GM21717 (cell line): ENCODE results near the gene CCBE1.
A peak's percentile ranks its signal among the peaks of the same experiment; 100 is the strongest.

Experiments used
- ATAC-seq: cut with Tn5 transposase; IDR thresholded peaks from one replicate; pipeline ENCODE4 v1.9.1; 2021; ENCODE audit warnings: mild to moderate bottlenecking, moderate library complexity; ENCODE audit not compliant: unreplicated experiment

CCBE1 gene

DNA sequence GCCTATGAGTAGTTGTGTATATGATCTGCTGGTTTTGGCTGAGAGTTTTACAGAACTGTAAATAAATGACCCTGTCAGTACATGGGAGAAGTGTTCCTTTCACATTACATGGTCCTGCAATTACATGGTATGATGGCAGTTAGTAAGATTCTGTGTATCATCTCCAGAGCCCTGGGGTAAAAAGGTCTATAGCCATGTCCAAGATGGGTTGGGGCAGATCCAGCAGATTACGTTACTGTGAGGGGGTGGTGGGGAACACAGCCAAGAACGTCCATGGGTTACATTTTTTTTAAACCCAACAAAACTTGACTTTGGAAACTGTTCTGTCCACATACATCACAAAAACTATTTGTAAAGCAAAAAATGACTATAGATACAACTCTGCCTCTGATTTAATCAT, 274.0 kb downstream of the CCBE1 start:
- ATAC-seq: no peak

DNA sequence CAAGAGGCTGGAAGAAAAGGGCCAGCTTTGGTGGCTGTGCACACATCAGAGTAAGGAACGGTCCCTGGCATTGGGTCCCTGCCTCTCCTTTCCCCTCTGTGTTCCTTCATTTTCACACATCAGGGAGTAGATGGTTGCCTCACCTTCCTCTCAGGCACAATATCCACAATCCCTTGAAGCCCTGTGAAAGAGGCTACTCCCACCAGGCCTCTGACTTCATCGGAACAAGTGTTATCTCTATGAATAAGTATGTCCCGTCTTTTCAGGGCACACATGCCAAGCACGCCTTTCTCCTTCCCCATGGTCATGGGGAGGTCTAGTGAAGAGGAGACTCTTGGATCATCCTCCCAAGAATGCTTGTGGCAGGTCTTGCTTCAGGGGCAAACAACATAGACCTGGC, 277.0 kb downstream of the CCBE1 start:
- no peak for ATAC-seq

DNA sequence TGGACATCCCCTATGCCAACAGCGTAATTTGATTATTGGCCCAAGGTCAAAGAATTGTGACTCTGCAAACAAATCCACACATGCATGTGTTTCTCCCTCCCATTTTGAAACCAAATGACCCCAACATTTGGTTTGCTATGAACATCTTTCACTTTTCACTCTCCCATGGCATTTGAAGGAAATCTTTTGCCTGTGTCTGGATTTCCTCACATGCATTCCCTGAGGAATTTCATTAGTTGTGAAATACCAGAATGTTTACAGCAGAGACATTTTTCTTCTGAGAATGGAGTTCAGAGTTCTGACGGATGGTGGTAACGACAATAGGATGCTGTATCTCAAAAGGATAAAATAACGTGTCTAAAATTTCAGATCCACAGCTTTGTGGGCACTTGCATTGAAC, 277.8 kb downstream of the CCBE1 start:
- no peak for ATAC-seq

DNA sequence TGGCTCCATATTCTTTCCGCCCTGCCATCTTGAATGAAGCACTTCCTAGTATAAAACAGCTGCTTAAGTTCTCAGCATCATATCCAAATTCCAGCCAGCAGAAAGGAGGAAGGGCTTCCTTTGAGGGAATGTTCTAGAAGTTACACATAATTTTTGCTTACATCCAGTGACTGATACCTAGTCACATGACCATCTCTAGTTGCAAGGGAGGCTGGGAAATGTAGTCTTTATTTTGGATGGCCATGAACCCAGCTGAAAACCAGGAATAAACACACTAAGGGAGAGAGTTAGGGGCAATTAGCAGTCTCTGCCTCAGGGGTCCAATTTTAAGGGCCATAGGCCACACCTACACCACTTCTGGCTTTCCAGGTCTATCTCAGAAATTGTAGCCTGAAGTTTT, 280.4 kb downstream of the CCBE1 start:
- ATAC-seq: no peak

DNA sequence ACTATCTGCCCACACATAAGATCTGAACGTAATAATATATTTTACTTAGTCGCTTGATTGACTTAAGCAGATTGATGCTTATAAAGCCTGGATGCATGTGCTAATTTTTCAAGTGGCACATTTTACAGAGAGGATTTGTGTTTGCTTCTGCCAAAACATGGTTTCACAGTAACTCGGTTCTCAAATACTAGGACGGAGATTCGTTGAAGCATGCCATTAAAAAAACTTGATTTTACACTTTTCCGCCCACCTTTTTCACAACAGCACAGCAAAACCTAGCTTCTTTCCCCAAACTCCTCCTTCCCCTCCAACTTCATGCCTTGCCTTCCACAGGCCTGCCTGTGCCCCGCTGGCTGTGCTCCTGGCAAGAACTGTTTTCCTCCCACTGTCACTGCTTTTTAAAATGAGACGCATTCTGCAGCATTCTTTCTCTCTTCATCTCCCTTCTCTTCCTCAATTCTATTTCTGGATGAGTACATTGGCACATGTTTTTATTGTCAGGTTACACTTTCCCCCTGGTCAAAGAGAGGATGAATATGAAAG, 283.0 kb downstream of the CCBE1 start:
- no peak for ATAC-seq

DNA sequence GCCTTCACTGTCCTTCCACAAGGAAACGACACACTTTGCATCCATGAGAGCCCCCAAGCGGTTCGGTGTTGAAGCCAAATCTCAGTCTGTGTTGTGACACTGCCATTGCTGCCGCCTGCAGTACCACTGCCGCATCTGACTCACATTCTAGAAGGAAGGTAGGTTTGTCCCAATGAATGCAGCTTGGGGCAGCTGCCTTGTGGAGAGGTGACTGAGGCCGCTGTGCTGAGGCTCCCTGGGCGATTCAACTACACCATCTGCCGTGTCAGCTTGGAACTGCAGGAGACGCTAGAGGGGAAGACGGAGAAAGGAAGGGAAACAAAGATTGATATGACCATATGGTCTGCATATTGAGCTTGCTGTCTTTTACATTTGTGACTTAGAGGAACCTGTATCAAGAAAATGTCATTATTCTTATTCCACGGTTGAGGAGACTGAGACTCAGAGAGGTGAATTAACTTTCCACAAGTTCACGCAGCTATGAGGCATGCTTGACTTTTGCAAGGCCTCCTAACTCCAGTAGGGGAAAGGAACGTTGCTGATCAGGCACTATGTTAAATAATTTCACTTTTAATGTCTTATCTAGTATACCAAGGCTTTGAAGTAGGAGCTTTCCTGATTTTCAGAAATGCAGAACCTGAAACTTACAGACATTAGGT, 294.7 kb downstream of the CCBE1 start:
- peak; percentile 81 for ATAC-seq

DNA sequence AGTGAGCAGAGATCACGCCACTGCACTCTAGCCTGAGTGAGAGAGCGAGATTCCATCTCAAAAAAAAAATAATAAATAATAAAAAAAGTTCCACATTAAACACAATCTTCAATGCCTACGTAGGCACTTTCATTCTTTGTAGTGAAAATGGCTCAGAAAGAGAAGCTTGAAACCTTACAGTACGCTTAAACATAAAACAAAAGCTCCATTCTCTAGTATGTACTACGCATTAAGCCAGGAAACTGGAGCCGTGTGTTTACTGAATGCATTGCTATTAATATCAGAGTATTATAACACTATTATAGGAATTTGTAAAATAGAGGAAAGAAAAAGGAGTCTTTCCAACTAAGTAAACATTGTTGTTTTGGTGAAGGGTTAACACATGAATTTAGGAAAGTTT, 296.8 kb downstream of the CCBE1 start:
- no peak for ATAC-seq

DNA sequence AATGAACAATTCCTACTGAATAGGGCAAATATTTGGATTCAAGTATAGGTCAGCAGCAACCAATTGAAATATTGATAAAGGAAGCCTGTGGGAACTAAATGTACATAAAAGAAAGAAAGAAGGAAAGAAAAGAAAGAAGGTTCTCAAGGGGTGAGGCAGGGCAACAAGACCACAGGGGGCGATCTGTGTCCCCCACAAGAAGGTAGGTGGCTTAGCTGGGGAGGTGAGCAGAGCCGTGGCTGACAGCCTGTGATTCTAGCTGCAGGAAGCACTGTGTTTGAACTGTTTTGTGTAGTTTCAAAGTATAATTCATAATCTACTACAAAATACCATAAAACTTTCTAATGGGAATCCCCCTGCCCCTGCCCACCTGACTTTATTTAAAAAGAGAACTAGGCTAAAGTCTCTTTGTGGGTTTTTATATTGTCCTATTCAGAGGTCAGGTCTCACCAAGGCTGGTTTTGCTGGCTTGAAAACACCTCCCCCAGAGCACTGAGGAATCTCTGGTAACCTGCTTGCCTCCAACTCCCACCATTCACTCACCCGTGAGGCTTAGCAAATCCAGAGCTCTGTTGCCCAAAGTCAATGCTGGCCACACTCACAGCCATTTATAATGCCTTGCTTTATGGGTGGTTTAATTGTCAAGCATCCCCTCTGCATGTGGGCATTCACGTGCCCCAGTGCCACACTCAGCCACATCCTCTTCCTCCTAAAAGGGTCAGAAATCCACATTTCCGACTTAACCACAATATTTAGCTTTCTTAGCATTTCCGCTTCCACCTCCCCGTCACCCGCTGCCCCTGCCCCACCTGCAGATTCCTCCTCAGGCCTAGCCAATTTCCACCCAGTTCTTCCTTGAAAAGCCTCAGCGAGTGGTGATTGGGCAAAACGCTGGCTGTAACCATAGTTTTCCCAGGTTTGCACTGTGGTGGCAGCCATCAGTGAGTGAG, 301.7 kb downstream of the CCBE1 start:
- ATAC-seq: no peak

DNA sequence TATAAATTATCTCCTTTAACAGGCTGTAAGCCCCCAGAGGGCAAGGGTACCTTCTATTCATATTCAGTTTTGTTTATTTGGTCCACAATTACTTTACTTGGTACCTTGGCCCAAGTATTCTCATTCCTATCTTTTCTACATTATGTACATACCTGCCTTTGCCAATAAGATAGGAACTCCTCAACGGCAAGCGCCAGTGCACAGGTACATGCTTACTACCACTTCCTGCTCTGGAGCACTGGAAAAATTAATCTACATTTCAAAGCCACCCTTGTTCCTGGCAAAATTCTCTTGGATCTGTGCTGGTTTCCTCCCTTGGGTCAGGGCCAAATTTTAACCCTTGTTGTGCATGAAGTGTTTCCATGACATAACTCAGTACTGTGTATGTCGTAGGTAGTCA, 303.8 kb downstream of the CCBE1 start:
- ATAC-seq: no peak

DNA sequence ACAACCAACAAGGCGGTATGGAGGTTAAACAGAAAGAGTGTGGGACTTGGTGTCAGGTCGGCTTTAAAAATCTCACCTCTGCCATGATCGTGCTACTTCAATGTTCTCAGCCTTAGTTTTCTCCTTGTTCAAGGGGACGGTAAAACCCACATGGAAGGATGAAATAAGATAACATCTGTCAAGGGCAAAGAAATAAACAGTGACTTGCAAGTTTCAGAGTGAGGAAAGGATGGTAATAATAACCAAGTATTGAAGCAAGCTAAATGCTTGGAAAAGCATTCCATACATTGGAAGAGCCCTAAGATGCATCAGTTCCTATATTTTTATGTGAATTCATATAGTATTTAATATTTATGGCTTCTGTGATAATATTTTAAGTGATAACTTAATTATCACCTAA, 308.4 kb downstream of the CCBE1 start:
- ATAC-seq: no peak

DNA sequence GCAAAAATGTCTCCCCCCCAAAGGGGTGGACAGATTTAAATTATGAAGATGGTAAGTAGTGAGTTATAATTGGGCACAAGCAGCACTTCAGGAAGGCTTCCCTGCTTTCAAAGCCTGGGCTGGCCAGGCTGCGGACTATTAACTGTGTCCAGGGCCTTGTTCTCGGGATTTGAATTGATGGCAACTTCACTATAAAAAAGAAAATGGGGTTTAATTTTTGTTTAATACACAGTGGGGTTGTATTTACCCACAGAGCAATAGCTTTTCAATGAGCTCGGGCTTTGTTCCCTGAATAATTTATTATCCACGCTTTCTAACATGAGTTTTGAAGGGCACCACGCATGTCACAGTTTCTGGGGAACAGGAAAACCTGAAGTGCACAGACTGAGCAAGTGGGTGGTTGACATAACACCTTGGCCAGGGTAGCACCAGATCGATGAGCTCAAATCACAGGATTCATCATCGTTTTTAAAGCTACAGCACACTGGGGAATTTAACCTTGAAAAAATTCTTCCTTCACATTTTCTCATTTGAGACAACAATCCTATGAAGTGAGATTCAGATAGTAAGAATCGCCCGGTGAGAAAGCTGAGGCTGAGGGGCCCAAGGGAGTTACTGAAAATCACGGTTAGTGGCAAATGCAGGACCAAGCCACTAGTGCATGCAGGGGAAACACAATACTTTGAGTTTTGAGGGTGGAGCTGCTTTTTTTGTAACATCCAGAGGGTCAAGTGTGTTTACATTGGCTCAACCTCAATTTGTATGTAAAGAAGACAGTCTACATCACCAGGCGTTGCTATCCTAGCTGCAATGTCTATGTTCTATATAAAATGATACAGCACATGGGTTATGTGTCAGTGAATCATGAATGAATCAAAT, 309.3 kb downstream of the CCBE1 start:
- no peak for ATAC-seq

DNA sequence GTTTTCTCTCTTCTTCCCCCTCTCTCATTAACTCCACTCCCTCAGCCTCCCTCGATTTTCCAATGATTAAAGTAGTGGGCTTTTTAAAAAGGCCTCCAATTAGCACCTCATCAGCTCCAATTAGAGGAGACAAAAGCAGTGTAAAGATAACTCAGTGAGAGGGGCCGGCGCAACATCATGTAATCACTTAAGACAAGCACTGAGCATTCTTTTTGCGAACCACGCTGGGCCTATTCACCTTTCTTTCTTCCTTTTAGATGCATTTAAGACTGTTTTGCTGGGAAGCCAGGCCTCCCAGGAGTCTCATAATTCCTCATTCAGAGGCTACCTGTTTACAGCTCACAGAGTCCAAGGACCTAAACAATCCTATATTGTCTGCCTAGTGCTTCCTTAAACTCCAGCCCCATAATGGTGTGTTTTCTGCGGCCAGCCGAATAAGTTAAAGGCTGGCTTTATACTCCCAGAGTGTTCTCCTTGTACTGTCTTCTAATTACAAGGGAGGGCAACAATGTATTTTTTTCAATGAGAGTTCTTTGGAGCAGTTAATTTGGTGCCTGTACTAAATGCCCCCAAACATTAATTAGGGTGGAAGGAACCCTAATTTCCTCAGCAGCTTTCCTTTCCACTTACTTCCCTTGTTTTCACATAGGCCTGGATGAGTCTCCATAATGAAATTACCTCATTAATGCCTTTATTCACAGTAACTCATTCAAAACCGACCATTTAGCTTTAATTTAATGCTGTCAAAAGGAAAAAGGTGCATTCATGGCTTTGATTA, 310.1 kb downstream of the CCBE1 start:
- no peak for ATAC-seq

DNA sequence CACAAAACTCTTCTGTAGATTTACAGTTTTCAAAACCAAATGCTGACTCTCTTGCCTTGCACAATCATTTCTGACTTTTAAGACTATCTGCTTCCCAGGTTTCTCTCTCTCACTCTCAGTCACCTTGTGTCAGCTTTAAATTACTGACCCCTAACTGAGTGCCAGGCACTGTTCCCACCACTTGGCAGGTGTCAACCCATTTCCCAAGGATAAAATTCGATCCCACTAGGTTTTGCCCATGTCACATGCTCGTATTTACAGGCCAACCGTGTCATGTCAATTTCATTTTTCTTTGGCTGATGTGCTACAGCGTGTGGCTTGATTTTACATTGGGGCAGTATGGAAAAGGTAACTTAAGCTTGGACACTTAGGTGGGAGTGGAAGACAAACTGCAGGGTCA, 312.0 kb downstream of the CCBE1 start:
- ATAC-seq: no peak

DNA sequence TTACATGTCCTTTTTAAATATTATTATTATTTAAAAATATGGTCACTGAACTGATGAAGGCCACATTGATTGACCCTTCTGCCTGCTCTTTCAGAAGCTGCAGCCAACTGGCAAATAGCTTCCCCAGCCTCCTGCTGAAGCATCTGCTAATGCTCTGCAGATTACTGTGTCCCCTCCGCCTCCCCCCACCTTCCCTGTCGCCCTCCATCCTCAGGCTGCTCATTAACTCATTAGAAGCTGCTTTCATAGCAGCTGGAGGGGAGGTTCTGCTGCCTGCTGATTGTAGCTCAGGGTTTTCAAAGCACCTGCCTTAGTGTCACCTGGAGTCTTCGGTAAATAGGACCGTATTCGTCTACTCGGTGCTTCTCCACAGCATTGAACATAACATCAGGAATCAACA, 313.4 kb downstream of the CCBE1 start:
- ATAC-seq: no peak

DNA sequence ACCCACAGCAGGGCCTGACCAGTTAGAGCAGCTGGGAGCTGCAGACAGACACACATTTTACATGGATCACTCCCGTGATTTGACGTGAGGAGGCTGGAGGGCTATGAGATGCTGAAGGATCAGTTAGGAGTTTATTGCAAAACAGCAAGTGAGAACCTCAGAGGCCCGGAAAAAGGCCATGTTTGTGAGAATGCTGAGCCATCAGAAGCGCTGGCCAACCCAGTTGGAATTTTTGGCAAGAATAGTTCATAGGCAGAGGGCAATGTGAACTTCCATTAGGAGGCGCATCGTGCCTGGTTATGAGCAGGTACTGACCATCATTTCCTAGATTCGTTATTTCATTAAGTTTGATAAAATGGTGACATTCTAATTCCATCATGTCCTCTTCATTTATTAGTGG, 314.8 kb downstream of the CCBE1 start:
- no peak for ATAC-seq

DNA sequence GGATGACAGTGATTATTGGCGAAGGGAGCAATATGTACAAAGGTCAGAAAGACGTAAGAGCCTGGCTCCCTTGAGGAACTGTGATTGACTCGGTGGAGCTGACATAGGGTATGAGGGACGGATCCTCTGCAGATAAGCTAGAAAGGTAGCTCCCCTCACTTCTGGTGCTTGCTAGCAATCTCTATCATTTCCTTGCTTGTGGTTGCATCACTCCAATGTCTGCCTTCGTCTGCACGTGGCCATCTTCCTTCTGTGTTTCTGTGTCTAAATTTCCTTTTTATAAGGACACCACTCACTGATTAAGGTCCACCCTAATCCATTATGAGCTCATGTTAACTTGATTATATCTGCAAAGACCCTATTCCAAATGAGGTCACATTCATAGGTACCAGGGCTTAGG, 315.3 kb downstream of the CCBE1 start:
- no peak for ATAC-seq
